GM10248 (cell line): ENCODE results near the gene BANF2.

Experiments used
- CTCF ChIA-PET: fragments of 300-600 bp; sonication (Branson Sonifier 250); formaldehyde crosslinking; extraction: SDS; loops from one replicate; lab custom pipeline; 2021; ENCODE audit warnings: antibody characterized with exemption; lab: Yijun Ruan, JAX
- POLR2A ChIA-PET: fragments of 350-650 bp; sonication (Branson Sonifier 250); formaldehyde crosslinking; extraction: SDS; loops from one replicate; lab custom pipeline; 2020; ENCODE audit warnings: antibody characterized with exemption; lab: Yijun Ruan, JAX
- DNase-seq: peaks from one replicate; pipeline ENCODE4 v3.0.0; 2012; ENCODE audit errors: extremely low spot score
- TF ChIP-seq, protein P1 (sequence below): IDR thresholded peaks from 2 replicates; pipeline ENCODE4 v1.5.1; 2012; ENCODE audit warnings: mild to moderate bottlenecking, low read depth; ENCODE audit errors: extremely low read depth, missing control alignments, control extremely low read depth

BANF2 gene

DNA sequence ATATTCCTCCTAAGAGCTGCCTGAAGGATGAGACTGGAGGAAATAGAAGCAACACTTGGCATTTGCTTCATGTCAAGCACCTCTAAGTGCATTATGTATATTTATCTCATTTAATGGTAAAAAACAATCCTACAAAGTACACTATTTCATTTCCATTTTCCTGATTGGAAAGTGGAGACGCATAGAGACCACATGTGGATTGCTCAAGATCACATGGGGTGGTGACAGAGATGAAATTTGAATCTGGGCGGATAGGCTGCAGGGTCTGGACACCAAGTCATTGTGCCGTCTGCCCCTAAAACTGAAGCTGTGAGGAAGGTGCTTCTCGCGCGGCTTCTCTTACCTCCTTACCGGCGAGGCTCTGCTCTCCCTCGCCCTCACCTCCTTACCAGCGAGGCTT, 30.3 kb downstream of the BANF2 start:
- CTCF ChIA-PET, result interaction anchor here (1.7 kb wide), 1 partner anchor 12 kb away, joined by 4 read pairs; no protein-coding TSS in a partner anchor
- TF ChIP-seq, protein P1, sequence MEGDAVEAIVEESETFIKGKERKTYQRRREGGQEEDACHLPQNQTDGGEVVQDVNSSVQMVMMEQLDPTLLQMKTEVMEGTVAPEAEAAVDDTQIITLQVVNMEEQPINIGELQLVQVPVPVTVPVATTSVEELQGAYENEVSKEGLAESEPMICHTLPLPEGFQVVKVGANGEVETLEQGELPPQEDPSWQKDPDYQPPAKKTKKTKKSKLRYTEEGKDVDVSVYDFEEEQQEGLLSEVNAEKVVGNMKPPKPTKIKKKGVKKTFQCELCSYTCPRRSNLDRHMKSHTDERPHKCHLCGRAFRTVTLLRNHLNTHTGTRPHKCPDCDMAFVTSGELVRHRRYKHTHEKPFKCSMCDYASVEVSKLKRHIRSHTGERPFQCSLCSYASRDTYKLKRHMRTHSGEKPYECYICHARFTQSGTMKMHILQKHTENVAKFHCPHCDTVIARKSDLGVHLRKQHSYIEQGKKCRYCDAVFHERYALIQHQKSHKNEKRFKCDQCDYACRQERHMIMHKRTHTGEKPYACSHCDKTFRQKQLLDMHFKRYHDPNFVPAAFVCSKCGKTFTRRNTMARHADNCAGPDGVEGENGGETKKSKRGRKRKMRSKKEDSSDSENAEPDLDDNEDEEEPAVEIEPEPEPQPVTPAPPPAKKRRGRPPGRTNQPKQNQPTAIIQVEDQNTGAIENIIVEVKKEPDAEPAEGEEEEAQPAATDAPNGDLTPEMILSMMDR, result no peak
- no peak for DNase-seq
- POLR2A ChIA-PET, result no interaction called here

DNA sequence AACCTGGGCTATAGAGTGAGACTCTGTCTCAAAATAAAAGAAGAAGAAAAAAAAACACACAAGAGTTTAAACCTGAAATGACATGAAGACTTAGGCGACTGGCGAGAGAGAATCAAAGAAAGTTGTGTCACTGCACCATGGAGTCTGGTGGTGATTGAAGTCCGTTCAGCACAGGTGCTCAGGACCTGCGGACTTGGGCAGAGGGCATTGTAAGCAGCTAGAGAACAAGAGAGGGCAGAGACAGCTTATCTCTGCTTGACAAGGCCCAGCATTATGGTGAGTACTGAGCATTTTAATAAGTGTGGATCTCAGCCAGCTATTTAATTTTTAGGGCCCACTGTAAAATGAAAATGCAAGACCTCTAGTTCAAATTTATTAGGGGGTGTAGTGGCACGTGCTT, 31.5 kb downstream of the BANF2 start:
- TF ChIP-seq, protein P1, result no peak
- POLR2A ChIA-PET, result no interaction called here
- CTCF ChIA-PET, result interaction anchor here (1.5 kb wide), 1 partner anchor 8 kb away, joined by 3 read pairs; no protein-coding TSS in a partner anchor
- DNase-seq, result no peak

- POLR2A ChIA-PET, result no interaction called here
- CTCF ChIA-PET, result interaction anchor here (1.5 kb wide), 2 partner anchors 9 to 10 kb away, joined by 3 read pairs; no protein-coding TSS in a partner anchor
- no peak for DNase-seq
These were observed 33.2 kb downstream of the BANF2 start for GRCh38 chr20:17732907-17733521.

DNA sequence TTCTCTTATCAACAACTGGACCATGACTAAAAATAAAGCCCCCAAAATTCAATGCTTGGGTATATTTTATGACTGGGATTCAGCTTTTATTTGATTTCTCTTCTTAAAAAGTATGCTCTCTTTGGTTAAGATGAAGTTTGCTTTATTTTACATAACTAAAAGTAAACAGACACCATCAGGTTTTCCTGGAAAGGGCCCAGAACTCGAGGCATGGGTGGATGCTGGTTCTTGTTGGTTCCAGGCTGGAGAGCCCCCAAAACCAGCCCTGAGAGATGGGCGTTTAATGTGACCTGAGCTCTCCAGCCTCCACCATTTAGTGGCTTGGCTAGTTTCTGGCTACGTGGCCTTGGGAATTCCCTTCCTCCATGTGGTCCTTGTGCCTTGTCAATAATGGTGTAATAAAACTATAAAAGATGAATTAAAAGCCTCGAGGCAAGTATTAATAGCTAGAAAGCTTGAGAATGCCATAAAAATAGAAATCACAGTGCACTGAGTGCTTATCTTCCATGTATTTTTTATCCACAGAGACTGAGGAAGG, 34.1 kb downstream of the BANF2 start:
- POLR2A ChIA-PET, result no interaction called here
- DNase-seq, result no peak

More at GRCh38 chr20:17732907-17733521, 33.2 kb downstream of the BANF2 start:
- TF ChIP-seq, protein P1, result no peak

DNA sequence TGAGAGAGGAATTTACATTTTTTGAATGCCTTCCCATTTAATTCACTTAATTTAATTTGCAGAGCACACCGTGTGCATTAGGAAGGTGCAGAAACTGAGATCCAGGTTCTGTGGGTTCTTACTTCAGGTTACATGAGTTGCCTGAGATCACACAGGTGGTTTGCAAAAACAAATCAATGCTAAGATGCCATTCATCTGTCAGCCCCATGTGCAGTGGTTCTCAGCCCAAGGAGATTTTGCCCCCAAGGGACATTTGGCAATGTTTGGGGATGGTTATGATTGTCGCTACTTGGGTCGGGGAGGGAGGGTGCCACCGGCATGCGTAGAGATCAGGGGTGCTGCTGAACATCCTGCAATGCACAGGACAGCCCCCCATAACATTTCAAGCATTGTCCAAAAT, 34.6 kb downstream of the BANF2 start:
- TF ChIP-seq, protein P1, result no peak
- DNase-seq, result no peak
- CTCF ChIA-PET, result interaction anchor here (1.5 kb wide), 1 partner anchor 9 kb away, joined by 3 read pairs; no protein-coding TSS in a partner anchor
- POLR2A ChIA-PET, result no interaction called here

More for the DNA sequence above, 34.1 kb downstream of the BANF2 start:
- TF ChIP-seq, protein P1, result no peak
- CTCF ChIA-PET, result interaction anchor here (1.5 kb wide), 1 partner anchor 9 kb away, joined by 3 read pairs; no protein-coding TSS in a partner anchor

DNA sequence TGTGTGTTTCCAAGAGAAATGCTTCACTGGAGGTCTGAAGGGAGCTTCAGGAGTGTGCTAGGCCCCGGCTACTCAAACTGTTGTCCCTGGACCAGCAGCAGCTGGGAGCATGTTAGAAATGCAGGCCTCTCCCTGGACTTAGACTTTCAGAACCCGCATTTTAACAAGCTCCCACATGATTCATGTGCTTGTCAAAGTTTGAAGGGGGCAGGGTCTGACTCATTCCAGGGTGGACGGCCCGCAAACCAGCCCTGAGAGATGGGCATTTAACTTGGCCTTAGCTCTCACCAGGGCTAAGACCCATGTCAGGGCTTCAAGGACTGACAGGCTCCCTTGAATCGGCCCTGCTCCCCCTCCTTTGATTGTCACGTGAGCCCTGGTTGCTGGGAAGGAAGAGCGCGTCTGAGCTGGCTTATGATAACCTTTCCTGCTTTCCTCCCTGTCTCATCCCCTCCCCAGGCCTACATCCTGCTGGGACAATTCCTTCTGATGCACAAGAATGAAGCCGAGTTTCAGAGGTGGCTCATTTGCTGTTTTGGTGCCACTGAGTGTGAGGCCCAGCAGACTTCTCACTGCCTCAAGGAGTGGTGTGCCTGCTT, 35.5 kb downstream of the BANF2 start:
- TF ChIP-seq, protein P1, result no peak
- POLR2A ChIA-PET, result no interaction called here
- CTCF ChIA-PET, result no interaction called here
- DNase-seq, result no peak
